Measurements from ENCODE around the gene CACNA1C.
A peak's percentile ranks its signal among the peaks of the same experiment; 100 is the strongest.

The CACNA1C gene

DNA sequence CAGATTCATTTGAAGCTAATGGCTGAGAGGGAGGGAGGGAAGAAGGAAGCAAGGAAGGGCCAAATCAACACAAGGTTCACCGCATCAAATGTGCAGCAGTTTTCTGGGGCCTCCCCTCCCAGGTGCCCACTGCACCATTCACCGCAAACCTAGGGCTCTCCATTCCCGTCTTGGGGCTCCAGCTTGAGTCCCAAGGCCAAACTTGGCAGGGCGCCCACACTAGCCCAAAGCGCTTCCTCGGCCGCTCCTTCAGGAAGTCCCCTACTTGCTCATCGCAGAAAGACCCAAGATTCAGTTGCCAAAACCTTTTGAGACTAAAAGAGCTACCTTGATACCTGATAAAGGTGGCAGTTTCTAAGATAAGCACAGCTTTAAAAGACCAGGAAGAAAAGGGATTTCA is 601.5 kb downstream of the CACNA1C start:
- DNase-seq, result no peak

GRCh38 chr12:2654741-2655140 is 602.0 kb downstream of the CACNA1C start:
- DNase-seq, result no peak

DNA sequence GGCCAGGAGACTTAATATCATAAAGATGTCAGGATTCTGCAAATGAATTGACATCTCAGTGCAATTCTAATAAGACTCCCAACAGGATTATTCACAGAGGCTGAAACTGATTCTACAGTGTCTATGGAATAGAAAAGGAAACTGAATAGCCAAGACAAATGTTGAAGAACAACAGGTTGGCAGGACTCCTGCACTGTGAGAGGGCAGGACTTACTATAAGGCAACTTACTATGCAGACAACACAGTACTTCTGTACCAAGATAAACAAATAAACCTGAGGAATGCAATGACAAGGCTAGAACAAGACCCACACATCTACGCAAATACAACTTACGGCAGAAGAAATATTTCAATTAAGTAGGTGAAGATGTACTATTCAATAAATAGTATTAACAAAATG is 609.7 kb downstream of the CACNA1C start:
- no peak for DNase-seq

GRCh38 chr12:2664721-2665577 is 612.2 kb downstream of the CACNA1C start:
- DNase-seq, result no peak

- no peak for DNase-seq
Observed at GRCh38 chr12:2666411-2666810, 613.6 kb downstream of the CACNA1C start.

GRCh38 chr12:2666846-2667245 is 614.1 kb downstream of the CACNA1C start:
- no peak for DNase-seq

DNA sequence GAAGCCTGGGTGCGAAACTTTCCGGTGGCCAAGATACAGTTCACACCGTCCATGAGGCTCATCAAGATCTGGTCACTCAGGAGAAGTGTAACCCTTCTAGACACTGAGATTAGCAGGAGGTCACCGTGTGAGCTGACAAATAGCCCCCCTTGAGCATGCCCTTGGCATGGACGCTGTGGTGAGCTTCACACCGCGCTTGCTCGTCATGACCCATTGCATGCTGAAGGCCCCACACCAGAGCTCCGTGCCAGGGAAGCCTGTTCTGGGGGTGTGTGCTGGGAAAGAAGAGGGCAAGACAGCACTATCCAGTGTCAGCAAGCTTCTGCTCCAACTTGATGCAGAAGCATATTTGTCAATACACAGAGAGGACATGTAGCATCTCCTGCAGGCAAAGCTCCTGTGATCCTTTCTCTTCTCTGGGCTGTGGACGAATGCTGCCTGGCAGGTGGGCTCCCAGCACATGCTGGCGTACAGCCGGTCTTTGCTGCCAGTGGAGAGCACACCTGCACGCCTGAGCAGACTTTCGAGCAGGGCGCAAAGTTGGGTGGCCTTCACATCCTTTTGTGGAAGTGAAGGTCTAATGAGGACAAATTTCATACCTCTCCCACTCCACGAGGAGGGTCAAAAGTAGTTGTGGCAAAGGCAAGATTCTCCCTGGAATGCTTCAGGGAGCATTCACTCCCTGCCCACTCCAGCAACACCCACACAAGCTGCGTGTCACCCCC is 615.1 kb downstream of the CACNA1C start:
- DNase-seq, result no peak

GRCh38 chr12:2668816-2669215 is 616.0 kb downstream of the CACNA1C start:
- DNase-seq, result no peak

GRCh38 chr12:2669560-2669959 is 616.8 kb downstream of the CACNA1C start:
- no peak for DNase-seq

DNA sequence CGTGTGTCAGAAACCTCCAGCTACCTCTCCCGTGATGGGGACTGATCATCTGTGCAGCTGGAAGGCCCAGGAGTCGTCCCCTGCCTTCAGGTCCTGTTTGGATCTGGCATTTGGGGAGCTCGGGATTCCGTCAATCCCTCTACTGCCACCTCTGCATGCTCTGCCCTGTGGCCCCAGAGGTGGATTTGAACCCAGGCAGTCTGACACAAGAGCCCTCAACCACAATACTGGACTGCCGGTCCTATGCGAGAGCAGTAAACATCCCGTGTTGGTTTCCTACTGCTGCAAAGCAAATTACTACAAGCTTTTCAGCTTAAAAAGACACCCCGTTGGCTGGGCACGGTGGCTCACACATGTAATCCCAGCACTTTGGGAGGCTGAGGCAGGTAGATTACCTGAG is 620.1 kb downstream of the CACNA1C start:
- DNase-seq, result no peak

DNA sequence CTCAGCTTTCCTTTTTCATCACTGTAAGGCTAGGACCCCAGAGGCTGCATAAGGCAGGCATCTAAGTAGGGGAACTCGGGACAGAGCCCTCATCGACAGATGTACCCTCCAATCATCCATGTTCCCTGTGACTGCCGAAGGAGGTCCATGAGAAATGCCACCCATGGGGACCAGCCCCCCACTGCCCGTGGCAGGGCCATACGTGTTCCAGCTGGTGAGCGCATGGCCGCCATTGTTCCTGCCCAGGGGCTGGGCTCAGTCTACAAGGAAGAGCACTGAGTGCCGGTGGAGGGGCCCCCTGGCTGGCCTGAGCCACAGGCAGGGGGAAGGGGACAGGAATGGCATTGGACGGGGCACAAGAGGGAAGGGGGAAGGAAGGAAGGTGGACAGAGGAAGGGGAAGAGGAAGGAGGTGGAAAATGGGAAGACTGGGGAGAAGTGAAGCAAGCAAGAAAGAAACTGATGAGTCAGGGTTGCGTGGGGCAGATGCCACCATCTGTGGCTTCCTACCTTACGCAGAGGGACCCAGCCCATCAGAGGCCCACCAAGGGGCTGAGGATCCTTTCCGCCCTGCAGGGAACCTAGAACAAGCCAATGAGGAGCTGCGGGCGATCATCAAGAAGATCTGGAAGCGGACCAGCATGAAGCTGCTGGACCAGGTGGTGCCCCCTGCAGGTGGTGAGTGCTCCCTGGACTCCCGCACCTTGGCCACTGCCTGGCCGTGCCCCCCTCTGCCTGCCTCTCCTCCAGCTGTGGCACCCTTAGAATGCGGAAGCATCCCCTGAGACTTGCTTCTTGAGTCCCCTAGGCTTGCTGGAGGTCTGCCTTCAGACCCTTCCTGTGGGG is 621.4 kb downstream of the CACNA1C start:
- DNase-seq, result no peak

DNA sequence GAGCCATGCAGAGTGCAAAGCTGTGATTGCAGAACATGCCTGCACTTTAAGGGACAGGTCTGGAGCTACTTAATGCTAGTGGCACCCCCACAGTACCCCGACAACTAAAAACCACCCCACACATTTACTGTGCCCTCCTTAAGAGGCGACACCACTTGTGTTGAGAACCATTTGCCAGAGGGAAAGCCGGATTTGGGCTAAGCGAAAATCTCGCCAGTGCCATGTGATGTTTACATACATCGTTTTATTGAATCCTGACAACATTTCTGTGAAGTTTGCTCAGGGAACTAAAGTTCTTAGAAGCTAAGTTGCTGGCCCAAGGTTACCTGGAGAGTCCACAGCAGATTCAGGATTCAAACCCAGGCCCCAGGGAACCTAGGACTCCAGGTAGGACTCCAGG is 623.0 kb downstream of the CACNA1C start:
- no peak for DNase-seq

- no peak for DNase-seq
Observed at GRCh38 chr12:2677142-2677880, 624.5 kb downstream of the CACNA1C start.

DNA sequence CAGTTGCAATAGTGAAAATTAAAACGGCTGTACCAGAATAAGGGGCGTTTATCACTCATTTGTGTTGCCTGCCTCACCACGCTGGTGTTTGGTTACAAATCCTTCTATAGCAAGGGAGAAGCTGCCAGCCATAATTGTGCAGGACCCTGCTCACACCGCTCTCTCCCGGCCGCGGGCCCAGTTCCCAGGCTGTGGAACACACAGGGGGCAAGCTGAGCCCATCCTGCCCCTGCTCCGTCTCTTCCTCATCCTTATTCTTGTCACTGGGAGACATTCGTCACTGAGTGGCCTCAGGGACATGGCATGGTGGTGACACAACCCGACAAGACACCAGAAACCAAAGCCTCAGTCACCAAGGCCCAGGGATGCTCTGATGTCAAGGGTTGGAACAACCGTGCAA is 625.6 kb downstream of the CACNA1C start:
- no peak for DNase-seq

DNA sequence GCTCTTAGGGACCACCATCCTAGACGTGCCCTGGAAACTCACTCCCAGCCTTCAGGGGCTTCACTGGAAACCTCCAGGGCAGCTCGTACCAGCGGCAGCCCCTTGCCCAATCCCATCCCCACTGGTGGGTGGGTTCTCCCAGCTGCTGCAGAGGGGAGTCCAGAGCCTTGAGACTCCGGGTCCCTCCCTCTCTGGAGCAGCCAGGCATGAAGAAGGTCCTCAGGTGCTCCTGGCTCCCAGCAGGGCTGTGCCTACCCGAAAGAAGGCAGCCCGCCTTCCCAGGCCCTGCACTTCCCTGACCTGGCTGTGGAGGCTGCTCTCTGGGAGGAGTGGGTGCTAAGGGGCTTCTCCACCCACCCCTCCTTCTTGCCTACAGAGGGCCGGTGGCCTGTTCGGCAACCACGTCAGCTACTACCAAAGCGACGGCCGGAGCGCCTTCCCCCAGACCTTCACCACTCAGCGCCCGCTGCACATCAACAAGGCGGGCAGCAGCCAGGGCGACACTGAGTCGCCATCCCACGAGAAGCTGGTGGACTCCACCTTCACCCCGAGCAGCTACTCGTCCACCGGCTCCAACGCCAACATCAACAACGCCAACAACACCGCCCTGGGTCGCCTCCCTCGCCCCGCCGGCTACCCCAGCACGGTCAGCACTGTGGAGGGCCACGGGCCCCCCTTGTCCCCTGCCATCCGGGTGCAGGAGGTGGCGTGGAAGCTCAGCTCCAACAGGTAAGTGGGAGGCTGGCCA is 626.5 kb downstream of the CACNA1C start:
- DNase-seq, result no peak

GRCh38 chr12:2679816-2680675 is 627.3 kb downstream of the CACNA1C start:
- DNase-seq, result no peak

DNA sequence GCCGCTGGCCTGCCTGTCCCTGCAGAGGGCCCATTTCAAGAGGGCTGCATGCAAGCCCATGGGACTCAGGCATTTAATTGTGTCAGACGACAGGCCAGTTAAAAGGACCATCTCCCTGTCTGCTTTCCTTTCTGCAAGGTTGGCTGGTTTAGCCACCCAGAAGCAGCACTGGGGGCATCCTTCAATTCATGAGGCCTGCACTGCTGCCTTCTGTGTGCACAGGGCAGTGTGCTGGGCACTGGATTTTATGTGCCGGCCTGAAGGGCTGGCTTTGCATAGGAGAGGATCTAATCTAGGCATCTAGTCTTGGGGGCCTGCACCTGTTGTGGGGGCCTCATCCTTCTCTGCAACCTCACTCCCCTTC is 627.9 kb downstream of the CACNA1C start:
- no peak for DNase-seq

- DNase-seq, result no peak
Observed at GRCh38 chr12:2681450-2682205, 628.8 kb downstream of the CACNA1C start.

- peak; percentile 64 for DNase-seq
Observed at GRCh38 chr12:2682296-2683251, 629.8 kb downstream of the CACNA1C start.

Data from right hindlimb (tissue), 1 donor.